ENCODE measurements around the gene TOR1AIP2.

DNA sequence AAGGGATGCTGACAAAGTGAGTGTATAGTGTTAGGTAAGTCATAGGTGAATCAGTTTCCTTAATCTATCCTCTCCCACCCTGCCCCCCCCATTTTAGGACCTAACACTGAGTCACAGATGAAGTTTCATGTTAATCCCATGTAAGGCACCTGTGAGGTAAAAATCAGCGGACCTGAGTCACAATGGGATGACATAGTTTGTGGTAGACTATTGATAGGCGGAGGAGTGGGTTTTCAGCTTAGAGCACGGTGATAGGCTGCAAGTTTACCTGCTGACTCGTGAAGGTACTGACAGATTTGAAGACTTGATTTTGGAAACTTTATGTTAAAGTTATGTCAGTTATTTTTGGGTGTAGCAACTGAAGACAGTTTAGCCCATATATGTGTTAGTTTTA lies 6.1 kb upstream of the TOR1AIP2 start:
- TF ChIP-seq, protein P1, sequence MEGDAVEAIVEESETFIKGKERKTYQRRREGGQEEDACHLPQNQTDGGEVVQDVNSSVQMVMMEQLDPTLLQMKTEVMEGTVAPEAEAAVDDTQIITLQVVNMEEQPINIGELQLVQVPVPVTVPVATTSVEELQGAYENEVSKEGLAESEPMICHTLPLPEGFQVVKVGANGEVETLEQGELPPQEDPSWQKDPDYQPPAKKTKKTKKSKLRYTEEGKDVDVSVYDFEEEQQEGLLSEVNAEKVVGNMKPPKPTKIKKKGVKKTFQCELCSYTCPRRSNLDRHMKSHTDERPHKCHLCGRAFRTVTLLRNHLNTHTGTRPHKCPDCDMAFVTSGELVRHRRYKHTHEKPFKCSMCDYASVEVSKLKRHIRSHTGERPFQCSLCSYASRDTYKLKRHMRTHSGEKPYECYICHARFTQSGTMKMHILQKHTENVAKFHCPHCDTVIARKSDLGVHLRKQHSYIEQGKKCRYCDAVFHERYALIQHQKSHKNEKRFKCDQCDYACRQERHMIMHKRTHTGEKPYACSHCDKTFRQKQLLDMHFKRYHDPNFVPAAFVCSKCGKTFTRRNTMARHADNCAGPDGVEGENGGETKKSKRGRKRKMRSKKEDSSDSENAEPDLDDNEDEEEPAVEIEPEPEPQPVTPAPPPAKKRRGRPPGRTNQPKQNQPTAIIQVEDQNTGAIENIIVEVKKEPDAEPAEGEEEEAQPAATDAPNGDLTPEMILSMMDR (IDR thresholded peaks at IDR 0.05), result no peak
- no peak for TF ChIP-seq CHD2 (IDR thresholded peaks at IDR 0.05; ENCODE audit: low read length, partially characterized antibody)
- TF ChIP-seq REST (IDR thresholded peaks at IDR 0.05; ENCODE audit: low read depth, low read length), result no peak
- TF ChIP-seq ZBTB33 (IDR thresholded peaks at IDR 0.05; ENCODE audit: borderline replicate concordance, low read depth), result no peak

Measured in SK-N-SH (cell line).